HG03342 (cell line): Measurements from ENCODE around the gene MKNK2.

Experiments used
- ATAC-seq: cut with Tn5 transposase; IDR thresholded peaks from one replicate; pipeline ENCODE4 v1.9.1; 2021; ENCODE audit warnings: mild to moderate bottlenecking, moderate library complexity; ENCODE audit not compliant: unreplicated experiment

The MKNK2 gene

DNA sequence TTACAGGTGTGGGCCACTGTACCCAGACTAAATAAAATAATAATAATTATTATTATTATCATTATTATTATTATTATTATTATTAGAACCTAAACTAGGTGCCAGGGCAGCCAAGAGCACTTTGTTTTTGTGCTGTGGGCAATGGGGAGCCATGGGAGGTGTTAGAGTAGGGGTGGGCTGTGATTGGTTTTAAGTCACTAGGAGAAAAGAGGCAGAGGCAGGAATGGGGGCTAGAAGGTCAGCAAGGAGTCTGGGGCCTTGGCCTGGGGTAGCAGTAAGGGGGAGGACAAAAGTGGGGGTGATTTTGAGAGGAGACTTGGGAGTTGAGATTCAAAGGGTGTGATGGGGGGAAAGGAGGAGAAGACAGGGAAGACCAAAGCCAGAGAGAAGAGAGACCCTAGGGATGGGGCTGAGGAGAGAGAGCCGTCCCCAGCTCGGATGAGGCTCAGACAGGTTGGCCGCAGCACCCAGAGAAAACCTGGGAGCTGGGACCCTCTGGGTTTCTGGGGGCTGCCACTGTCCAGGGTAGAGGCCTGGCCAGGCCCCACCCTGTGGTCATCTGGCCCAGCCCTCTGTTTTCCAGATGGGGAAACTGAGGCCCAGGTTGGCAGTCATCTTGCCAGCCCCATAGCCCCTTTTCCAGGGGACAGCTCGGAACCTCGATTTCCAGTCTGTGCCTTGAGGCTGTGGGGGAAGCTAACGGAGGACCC lies 17.8 kb downstream of the MKNK2 start:
- no peak for ATAC-seq

DNA sequence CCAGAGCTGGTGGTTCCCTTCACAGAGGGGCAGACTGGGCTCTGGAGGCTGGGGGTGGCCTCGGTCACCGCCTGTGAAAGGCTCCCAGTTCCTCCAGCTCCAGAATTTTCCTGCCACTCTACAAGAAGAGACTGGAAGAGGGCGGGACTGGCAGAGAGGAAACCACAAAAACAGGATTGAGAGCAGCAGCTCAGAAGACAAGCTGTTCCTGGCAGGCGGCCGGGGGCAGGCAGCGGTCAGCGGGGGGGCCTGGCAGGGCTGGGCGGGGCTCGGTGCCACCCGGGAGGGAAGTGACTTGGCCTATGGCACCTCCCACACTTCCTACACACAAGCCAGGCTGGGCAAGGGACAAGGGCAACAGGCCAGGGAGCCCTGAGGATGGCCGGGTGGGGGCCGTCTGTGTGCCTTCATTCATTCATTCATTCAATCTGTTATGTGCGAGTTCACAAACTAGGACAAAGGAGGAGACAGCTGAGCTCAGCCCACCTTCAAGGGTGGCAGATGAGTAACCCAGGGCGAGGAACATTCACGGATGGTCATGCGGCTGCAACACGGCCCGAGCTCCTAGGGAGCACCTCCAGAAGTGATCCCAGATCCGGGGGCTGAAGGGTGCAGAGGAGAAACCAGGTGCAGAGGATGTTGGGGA lies 18.6 kb downstream of the MKNK2 start:
- ATAC-seq = no peak

DNA sequence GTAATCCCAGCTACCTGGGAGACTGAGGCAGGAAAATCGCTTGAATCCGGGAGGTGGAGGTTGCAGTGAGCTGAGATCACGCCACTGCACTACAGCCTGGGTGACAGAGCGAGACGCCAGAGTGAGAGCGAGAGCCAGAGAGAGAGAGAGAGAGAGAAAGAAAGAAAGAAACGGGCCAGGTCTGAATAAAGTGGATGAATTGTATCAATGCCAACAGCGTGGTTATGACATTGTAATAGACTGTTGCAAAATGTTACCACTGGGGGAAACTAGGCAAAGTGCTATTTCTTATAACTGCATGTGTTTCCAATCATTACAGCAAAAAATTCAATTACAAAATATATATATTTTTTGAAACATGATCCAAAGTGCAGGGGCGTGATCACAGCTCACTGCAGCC lies 23.7 kb downstream of the MKNK2 start:
- ATAC-seq = no peak

GRCh38 chr19:2026770-2027169 lies 24.3 kb downstream of the MKNK2 start:
- ATAC-seq = no peak

- no peak for ATAC-seq
These were observed 28.8 kb downstream of the MKNK2 start for GRCh38 chr19:2022289-2022688.

DNA sequence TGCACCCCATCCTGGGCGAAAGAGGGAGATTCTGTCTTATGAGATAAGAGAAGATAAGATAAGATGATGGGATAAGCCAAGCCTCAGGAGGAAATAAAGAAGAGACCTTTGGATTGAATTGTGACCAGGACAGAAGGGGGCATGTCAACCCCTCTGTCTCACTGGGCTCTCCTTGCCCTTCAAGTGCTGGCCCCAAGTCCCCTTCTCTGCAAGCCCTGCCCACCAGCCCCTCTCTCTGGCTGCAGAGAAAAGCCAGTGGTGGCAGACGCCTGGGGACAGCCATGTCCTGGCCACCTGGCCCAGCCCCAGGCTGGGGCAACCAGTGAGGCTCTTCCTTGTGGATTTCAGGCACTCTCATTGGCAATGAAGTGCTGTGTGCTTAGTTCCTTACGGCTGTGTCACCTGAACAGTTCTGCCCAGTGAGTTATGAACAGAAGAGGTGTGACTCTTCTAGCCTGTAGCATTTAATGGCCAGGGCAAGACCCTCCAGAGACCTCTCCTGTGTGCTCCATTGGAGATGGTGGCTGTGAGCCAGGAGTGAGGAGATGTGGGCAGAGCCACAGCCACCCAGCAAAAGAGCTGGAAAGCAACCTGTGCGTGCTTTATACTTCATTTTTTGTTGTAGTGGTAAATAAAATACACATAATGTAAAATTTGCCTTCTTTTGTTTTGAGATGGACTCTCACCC lies 29.4 kb downstream of the MKNK2 start:
- no peak for ATAC-seq

GRCh38 chr19:2018752-2019151 lies 32.3 kb downstream of the MKNK2 start:
- ATAC-seq = no peak

- ATAC-seq = no peak
These were observed 34.8 kb downstream of the MKNK2 start for GRCh38 chr19:2016041-2016807.

GRCh38 chr19:2015608-2015950 lies 35.5 kb downstream of the MKNK2 start, which contains the start of gene BTBD2:
Gene BTBD2, minus strand, starts transcription at chr19:2015714. Its CDS starts 11 bp downstream, at chr19:2015703.
- no peak for ATAC-seq

DNA sequence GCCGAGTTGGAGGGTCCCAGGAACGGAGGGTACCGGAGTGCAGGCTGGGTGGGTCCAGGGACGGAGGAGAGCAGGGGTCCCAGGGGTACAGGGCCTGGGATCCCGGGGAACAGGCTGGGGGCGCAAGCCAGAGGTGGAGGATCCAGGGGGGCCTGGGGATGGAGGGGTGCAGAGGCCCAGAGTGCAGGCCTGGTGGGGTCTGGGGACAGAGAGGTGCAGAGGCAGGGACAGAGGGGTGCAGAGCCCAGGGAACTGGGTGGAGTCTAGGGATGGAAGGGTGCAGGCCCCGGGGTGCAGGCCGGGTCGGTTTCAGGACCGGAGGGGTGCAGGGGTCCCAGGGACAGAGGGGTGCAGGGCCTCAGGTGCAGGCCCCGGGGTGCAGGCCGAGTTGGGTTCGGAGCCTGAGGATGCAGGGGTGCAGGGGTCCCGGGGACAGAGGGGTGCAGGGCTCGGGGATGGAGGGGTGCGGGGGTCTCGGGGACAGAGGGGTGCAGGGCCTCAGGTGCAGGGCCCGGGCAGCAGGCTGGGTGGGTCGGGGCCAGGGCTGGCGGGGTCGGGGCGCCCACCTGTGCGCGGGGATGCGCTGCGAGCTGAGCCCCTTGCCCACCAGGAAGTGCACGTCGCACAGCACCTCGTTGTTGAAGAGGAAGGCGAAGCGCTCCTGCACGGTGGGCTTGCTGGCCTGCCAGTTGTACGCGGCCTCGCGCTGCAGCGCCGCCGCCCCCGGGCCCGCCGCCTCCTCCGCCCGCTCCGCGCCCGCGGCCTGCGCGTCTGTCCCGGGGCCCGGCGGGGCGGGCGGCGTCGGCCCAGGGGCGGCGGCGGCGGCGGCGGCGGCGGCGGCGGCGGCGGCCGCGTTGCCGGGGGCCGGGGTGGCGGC lies 36.1 kb downstream of the MKNK2 start:
- ATAC-seq = no peak

DNA sequence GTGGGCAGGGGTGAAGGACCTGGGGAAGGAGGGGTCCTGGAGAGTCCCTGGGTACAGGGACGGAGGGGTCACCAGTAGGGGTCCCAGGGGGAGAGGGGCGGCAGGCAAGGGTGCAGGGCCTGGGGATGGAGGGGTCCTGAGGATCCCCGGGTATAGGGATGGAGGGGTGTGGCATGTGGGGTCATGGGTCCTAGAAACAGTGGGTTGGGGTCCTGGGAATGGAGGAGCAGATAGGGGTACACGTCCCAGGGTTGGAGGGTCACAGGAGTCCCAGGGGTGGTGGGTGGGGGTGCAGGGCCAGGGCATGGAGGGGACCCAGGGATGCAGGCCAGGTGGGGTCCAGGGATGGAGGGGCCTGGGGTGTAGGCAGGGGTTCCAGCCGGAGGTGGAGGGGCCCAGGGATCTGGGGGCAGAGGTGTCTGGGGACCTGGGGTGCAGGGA lies 36.9 kb downstream of the MKNK2 start:
- no peak for ATAC-seq

DNA sequence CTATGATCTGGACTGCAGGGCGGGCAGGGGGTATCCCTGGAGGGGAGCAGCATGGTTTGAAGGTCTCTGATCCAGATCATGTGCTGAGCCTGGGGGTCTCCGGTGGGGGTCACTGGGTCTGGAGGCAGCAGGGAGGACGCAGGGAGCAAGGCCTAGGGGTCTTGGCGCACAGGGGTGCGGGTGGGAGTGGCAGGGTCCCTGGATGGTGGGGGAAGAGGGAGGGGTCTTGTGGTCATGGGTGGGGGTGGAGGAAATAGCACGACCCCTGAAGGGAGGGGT lies 37.4 kb downstream of the MKNK2 start:
- no peak for ATAC-seq

GRCh38 chr19:2012941-2013682 lies 37.9 kb downstream of the MKNK2 start:
- no peak for ATAC-seq

DNA sequence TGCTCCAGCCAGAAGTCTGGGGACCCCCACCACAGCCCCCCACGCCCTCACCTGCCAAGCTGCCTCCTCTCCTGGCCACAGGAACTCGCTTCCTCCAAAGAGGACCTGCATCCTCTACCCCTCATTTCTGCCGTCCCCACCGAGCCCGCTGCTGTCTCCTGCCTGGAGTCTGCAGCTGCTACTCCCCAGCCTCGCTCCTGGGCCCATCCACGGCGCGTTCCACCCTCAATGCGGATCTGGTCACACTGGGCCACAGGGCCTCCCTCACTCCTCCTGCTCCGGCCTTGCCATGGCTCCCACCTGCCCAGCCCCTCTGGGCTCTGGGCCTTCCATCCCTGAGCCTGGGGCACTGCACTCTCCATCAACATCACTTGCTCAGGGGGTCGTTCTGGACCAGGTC lies 39.9 kb downstream of the MKNK2 start:
- ATAC-seq = no peak

GRCh38 chr19:2010135-2010668 lies 40.8 kb downstream of the MKNK2 start:
- ATAC-seq = no peak

DNA sequence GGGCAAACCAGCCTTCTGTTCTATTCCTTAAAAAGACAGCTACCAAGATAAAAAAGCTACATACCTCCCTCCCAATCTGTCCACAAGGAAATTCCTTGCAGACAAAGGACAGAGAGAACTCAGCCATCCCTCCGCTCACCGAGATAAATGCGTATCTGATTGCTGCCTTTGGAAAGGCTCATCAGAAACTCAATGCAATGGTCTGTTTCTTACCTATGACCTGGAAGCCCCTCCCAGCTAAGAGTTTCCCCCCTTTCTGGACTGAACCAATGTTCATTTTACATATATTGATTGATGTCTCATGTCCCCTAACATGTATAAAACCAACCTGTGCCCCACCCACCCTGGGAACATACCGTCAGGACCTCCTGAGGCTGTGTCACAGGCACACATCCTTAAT lies 47.2 kb downstream of the MKNK2 start:
- no peak for ATAC-seq

- ATAC-seq = no peak
These were observed 51.1 kb downstream of the MKNK2 start for GRCh38 chr19:1999856-2000515.

DNA sequence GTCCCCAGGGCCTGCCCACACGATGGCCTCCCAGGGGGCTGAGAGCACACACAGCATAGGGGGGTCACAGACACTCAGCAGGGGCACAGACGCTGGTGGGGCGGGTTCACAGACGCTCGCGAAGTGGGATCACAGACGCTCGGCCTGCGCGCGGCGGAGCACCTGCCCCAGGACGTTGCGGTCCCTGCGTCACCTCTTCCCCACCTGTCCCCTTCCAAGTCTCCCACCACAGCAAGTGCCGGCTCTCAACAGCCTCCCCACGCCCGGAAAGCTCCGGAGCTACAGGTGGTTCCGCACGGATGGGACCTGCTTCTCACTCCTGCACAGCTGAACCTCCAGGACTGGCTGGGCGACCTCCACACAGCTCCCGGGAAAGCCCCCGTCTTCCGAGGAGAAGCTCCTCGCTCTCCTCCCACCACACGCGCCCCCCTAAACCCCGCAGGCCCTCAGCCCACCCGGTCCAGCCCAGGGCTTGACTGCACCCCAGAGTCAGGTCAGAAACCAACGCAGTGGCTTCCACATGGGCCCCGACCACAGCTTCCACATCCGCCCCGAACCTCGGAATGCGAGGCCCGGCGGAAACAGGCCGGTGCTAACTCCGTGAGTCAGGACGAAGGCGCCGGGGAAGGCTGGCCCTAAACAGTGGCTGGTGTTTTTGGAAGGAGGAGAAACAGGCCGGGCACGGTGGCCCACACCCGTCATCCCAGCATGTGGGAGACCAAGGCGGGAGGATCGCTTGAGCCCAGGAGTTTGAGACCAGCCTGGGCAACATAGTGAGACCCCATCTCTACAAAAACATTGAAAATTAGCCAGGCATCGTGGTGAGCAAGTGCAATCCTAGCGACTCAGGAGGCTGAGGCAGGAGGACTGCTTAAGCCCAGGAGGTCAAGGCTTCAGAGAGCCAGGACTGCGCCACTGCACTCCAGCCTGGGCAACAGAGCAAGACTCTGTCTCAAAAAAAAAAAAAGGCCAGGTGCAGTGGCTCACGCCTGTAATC lies 52.0 kb downstream of the MKNK2 start:
- no peak for ATAC-seq
